ENCODE data around the gene NDFIP1.

DNA sequence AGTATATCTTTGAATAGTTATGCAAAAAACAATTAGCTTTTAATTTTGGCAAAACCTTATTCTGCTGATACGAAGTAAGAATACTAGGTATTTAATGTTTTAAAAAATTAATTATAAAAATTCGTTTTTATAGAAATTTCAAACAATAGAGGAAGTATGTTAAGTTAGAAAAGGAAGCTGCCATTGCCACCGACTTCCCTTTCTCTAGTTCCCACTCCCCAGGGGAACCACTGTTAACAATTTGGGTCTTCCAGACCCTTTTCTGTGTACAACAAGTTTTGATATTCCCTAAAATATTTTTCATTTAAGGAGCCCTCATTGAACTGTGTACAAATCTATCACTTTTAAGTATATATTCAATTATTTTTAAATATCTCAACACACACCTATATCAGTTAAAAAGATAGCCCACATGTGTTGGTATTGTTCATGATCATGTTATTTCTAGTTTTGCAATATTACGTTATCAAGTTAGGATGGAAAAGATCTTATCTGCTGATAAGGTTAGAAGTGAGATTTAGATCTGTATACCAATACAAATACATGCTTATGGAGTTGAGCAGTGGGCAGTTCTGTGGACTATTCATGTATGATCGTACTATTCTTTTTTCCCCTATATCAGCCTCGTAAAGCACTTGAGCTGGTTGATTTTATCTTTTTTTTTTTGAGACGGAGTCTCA is 25.9 kb downstream of the NDFIP1 start:
- TF ChIP-seq ZNF496 (CRISPR knock-in tag; IDR thresholded peaks at IDR 0.05; ENCODE audit: insufficient replicate concordance) = no peak
- no peak for TF ChIP-seq PCBP1 (IDR thresholded peaks at IDR 0.05; ENCODE audit: borderline replicate concordance, low read depth, low read length)
- TF ChIP-seq POLR2AphosphoS5 (IDR thresholded peaks at IDR 0.05; ENCODE audit: low read depth, low read length) = no peak
- TF ChIP-seq POLR2AphosphoS2 (IDR thresholded peaks at IDR 0.05; ENCODE audit: low read depth, low read length) = no peak
- TF ChIP-seq FOXK2 (IDR thresholded peaks at IDR 0.05) = no peak
- no peak for TF ChIP-seq SIN3A (IDR thresholded peaks at IDR 0.05; ENCODE audit: borderline replicate concordance, low read depth, low read length)
- TF ChIP-seq ZBTB1 (CRISPR knock-in tag; IDR thresholded peaks at IDR 0.05; ENCODE audit: borderline replicate concordance) = no peak
- TF ChIP-seq, protein P1, sequence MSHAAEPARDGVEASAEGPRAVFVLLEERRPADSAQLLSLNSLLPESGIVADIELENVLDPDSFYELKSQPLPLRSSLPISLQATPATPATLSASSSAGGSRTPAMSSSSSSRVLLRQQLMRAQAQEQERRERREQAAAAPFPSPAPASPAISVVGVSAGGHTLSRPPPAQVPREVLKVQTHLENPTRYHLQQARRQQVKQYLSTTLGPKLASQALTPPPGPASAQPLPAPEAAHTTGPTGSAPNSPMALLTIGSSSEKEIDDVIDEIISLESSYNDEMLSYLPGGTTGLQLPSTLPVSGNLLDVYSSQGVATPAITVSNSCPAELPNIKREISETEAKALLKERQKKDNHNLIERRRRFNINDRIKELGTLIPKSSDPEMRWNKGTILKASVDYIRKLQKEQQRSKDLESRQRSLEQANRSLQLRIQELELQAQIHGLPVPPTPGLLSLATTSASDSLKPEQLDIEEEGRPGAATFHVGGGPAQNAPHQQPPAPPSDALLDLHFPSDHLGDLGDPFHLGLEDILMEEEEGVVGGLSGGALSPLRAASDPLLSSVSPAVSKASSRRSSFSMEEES (CRISPR knock-in tag; IDR thresholded peaks at IDR 0.05) = no peak
- TF ChIP-seq JUND (CRISPR knock-in tag; IDR thresholded peaks at IDR 0.05) = no peak
- no peak for TF ChIP-seq EHMT2 (IDR thresholded peaks at IDR 0.05; ENCODE audit: borderline replicate concordance, low read depth, low read length)
- no peak for TF ChIP-seq HNRNPK (IDR thresholded peaks at IDR 0.05; ENCODE audit: low read depth, low read length, poor library complexity, severe bottlenecking)
- no peak for TF ChIP-seq EZH2 (conservative IDR thresholded peaks at IDR 0.05; ENCODE audit: low read depth, low read length)
- no peak for TF ChIP-seq ZBTB8A (CRISPR knock-in tag; IDR thresholded peaks at IDR 0.05; ENCODE audit: borderline replicate concordance, low read depth)
